ENCODE results near the gene PFDN1. TPM values are rescaled to one million over a fixed set of nuclear protein-coding genes. Genes with fewer than 3 reads are reported as not detected.

PFDN1 gene
- total and polyA plus RNA-seq, 10 of the 15 experiments (the other 5 are each of a cell fraction or from before 2014, with no cell fraction given) = 62.9 to 193 (median 102) TPM

GRCh38 chr5:140245341-140245740, 57.6 kb downstream of the PFDN1 start:
- no peak for FAIRE-seq
- CTCF ChIA-PET = interaction anchor here (0.6 to 18.8 kb wide), 23 partner anchors 10 to 143 kb away, joined by 3 to 774 read pairs (median 8); partner anchors contain the start of genes HBEGF, PFDN1 and SLC4A9
- SMC1A ChIA-PET (ENCODE audit: uncharacterized antibody, unreplicated experiment) = interaction anchor here (0.6 to 14.6 kb wide), 15 partner anchors 7 to 466 kb away, joined by 3 to 345 read pairs (median 6); partner anchors contain the start of genes HBEGF and SLC4A9

More at GRCh38 chr5:140245341-140245740, 57.6 kb downstream of the PFDN1 start:
- Histone ChIP-seq H2AFZ (ENCODE audit: control insufficient read depth, low read depth, low read length) (no peak overlapping the region), H3K36me3 (ENCODE audit: control insufficient read depth in 2 of 2, insufficient read depth in 2 of 2, low read length in 1 of 2) (peaks cover 6 to 20% of the 10 kb centered on the region in 2 experiments; a peak in 3 of 4 replicates), H3K27ac (ENCODE audit: control insufficient read depth, insufficient read depth) (no peak overlapping the region), H3K4me2 (ENCODE audit: control insufficient read depth, insufficient read depth) (no peak overlapping the region), H3K79me2 (ENCODE audit: control insufficient read depth, insufficient read depth, low read length) (no peaks in the 10 kb centered on the region; the same call in 1 of the 2 replicates), H3K4me3 (no peak overlapping the region), H4K20me1 (ENCODE audit: control insufficient read depth, insufficient read depth) (no peaks in the 10 kb centered on the region; the same call in 1 of the 2 replicates), H3K27me3 (replicated peaks in 1 of 2; ENCODE audit: control insufficient read depth in 2 of 2, insufficient read depth in 2 of 2, low read length in 1 of 2) (no peaks in the 10 kb centered on the region), H3K9ac (ENCODE audit: control insufficient read depth, insufficient read depth, low read length) (no peak overlapping the region), H3K9me3 (replicated peaks; ENCODE audit: control insufficient read depth, insufficient read depth, low read length) (no peaks in the 10 kb centered on the region), H3K4me1 (ENCODE audit: control insufficient read depth, insufficient read depth, low read length) (peaks cover 4% of the 10 kb centered on the region; the same call in 1 of the 2 replicates)
- ChIA-PET POLR2A (interaction anchor here (1.1 to 1.5 kb wide), 3 partner anchors 12 to 101 kb away, joined by 4 to 8 read pairs (median 5); partner anchors contain the start of gene HBEGF), RAD21 (ENCODE audit: unreplicated experiment) (interaction anchor here (1.3 to 7.7 kb wide), 8 partner anchors 37 to 128 kb away, joined by 6 to 131 read pairs (median 17); partner anchors contain the start of gene HBEGF)
- no peak for ATAC-seq
- no peak for DNase-seq (ENCODE audit: low read depth, low spot score)
- in situ Hi-C loops (cut with MboI) (loop anchor here (25.0 kb wide), 1 partner anchor 792 kb away; no protein-coding TSS in a partner anchor), intact Hi-C loops (cut with micrococcal nuclease; ENCODE audit: unreplicated experiment) (no loop called here)
- WGBS (ENCODE audit: insufficient coverage, insufficient replicate concordance, low lambda C conversion rate, missing lambda C conversion rate) = 80% methylated on average over 5 of the region's 5 CpGs
- BruUV-seq (replicated peaks) = TSS peak; percentile 75
- no peak for TF ChIP-seq NR2C1 (IDR thresholded peaks at IDR 0.05)
- no peak for TF ChIP-seq MAX (IDR thresholded peaks at IDR 0.05; ENCODE audit: low read depth, low read length)
- TF ChIP-seq BACH1 (IDR thresholded peaks at IDR 0.05; ENCODE audit: borderline replicate concordance) = no peak
- no peak for TF ChIP-seq IRF5 (IDR thresholded peaks at IDR 0.05; ENCODE audit: borderline replicate concordance)
- TF ChIP-seq BCL11A (IDR thresholded peaks at IDR 0.05; ENCODE audit: low read depth, low read length) = no peak
- no peak for TF ChIP-seq CHD2 (IDR thresholded peaks at IDR 0.05; ENCODE audit: borderline replicate concordance, low read depth, low read length)
- TF ChIP-seq MTA3 (IDR thresholded peaks at IDR 0.05; ENCODE audit: borderline replicate concordance, low read length) = no peak
- TF ChIP-seq PAX8 (IDR thresholded peaks at IDR 0.05) = no peak
- no peak for TF ChIP-seq NR2C2 (IDR thresholded peaks at IDR 0.05; ENCODE audit: borderline replicate concordance, control insufficient read depth, insufficient read length, low read depth)
- TF ChIP-seq NR2F1 (conservative IDR thresholded peaks at IDR 0.05) = no peak
